Tibial nerve (tissue), 4 donors: ENCODE data around the gene SLC2A14. TPM values are rescaled to one million over a fixed set of nuclear protein-coding genes. Genes with fewer than 3 reads are reported as not detected.

Source experiments
- DNase-seq, 2 donors: peaks; one replicate each; pipeline ENCODE4 v3.0.0-alpha.2; 2019; ENCODE audit warnings: low spot score in 2 of 2
- H3K27ac ChIP-seq, 4 donors: fragments of 200-600 bp; sonication (generic) in 3 of 4; one replicate each; pipeline ENCODE4 v1.5.1; 2017 to 2019; ENCODE audit warnings: mild to moderate bottlenecking in 1 of 4
- H3K27me3 ChIP-seq, 2 donors: fragments of 200-600 bp; sonication (generic) in 1 of 2; one replicate each; pipeline versions ENCODE4 v1.5.1 to v1.6.0; 2017 to 2019
- H3K36me3 ChIP-seq, 3 donors: fragments of 200-600 bp; sonication (generic); one replicate each; pipeline ENCODE4 v1.5.1; 2018 to 2019
- H3K4me1 ChIP-seq, 4 donors: fragments of 200-600 bp; sonication (generic) in 3 of 4; one replicate each; pipeline ENCODE4 v1.5.1; 2017 to 2019
- H3K4me3 ChIP-seq, 4 donors: fragments of 200-600 bp; sonication (generic) in 3 of 4; one replicate each; pipeline ENCODE4 v1.5.1; 2017 to 2019; ENCODE audit warnings: mild to moderate bottlenecking in 1 of 4, moderate library complexity in 1 of 4
- H3K9me3 ChIP-seq, 4 donors: fragments of 200-600 bp; sonication (generic) in 3 of 4; one replicate each; pipeline ENCODE4 v1.5.1; 2017 to 2019
- EP300 ChIP-seq, 2 donors: sonication (generic); formaldehyde crosslinking; IDR thresholded peaks; one replicate each; pipeline ENCODE4 v1.6.1; 2017; ENCODE audit warnings: antibody characterized with exemption in 2 of 2, mild to moderate bottlenecking in 1 of 2
- POLR2A ChIP-seq, 2 donors: fragments of 450-650 bp; IDR thresholded peaks; one replicate each; pipeline ENCODE4 v1.6.1; 2017; ENCODE audit warnings: antibody characterized with exemption in 2 of 2, mild to moderate bottlenecking in 2 of 2, moderate library complexity in 2 of 2
- WGBS, 2 donors: methylation state at CpG; one replicate each; pipeline ENCODE4 v1.1.5; 2018; 5-methylcytosine and 5-hydroxymethylcytosine counted together
- total RNA-seq, 4 donors: library from RNA; depleted of rRNA; stranded (reverse); fragments of >200 nt; gene quantifications; one replicate each; pipeline ENCODE4 v1.1.0, GENCODE V29; 2016
- TF ChIP-seq, protein P1 (sequence below), 5 experiments: fragments of 200-600 bp in 3 of 5; fragments of 450-650 bp in 2 of 5; sonication (generic) in 3 of 5; IDR thresholded peaks; one replicate each; pipeline ENCODE4 v1.5.1; 2016 to 2019; ENCODE audit warnings: antibody characterized with exemption in 5 of 5, mild to moderate bottlenecking in 3 of 5, moderate library complexity in 2 of 5

The SLC2A14 gene
- total RNA-seq, 4 donors from 2014 or later: 3.7 to 26.7 (median 4.4) TPM; not detected in 1

GRCh38 chr12:7879246-7879645 lies 6.5 kb upstream of the SLC2A14 start:
- WGBS, 2 donors: 81 to 89% methylated on average over 3 of the region's 3 CpGs
- TF ChIP-seq EP300 (IDR thresholded peaks at IDR 0.05) (no peak), POLR2A (IDR thresholded peaks at IDR 0.05) (no peak)
- TF ChIP-seq, protein P1, sequence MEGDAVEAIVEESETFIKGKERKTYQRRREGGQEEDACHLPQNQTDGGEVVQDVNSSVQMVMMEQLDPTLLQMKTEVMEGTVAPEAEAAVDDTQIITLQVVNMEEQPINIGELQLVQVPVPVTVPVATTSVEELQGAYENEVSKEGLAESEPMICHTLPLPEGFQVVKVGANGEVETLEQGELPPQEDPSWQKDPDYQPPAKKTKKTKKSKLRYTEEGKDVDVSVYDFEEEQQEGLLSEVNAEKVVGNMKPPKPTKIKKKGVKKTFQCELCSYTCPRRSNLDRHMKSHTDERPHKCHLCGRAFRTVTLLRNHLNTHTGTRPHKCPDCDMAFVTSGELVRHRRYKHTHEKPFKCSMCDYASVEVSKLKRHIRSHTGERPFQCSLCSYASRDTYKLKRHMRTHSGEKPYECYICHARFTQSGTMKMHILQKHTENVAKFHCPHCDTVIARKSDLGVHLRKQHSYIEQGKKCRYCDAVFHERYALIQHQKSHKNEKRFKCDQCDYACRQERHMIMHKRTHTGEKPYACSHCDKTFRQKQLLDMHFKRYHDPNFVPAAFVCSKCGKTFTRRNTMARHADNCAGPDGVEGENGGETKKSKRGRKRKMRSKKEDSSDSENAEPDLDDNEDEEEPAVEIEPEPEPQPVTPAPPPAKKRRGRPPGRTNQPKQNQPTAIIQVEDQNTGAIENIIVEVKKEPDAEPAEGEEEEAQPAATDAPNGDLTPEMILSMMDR (IDR thresholded peaks at IDR 0.05): no peak
- Histone ChIP-seq H3K27me3 (no peaks in the 10 kb centered on the region), H3K36me3 (no peaks in the 10 kb centered on the region), H3K9me3 (no peaks in the 10 kb centered on the region), H3K27ac (no peak overlapping the region), H3K4me1 (no peaks in the 10 kb centered on the region), H3K4me3 (no peak overlapping the region)
- DNase-seq: no peak

- H3K36me3 ChIP-seq: no peaks in the 10 kb centered on the region
- peaks cover 0 to 7% (median 0%) of the 10 kb centered on the region in 4 donors for H3K4me1 ChIP-seq
- H3K4me3 ChIP-seq: no peak overlapping the region
- no peak overlapping the region for H3K27ac ChIP-seq
- 81 to 84% methylated on average over 8 of the region's 8 CpGs for WGBS, 2 donors
- TF ChIP-seq POLR2A (IDR thresholded peaks at IDR 0.05) (no peak), EP300 (IDR thresholded peaks at IDR 0.05) (no peak)
- TF ChIP-seq, protein P1 (IDR thresholded peaks at IDR 0.05): no peak
- H3K9me3 ChIP-seq: no peaks in the 10 kb centered on the region
- peaks cover 0 to 9% of the 10 kb centered on the region in 2 donors for H3K27me3 ChIP-seq
- no peak for DNase-seq
Observed at GRCh38 chr12:7877420-7877819, 4.7 kb upstream of the SLC2A14 start.

- Histone ChIP-seq H3K4me1 (peaks cover 0 to 7% (median 0%) of the 10 kb centered on the region in 4 donors), H3K36me3 (no peaks in the 10 kb centered on the region), H3K9me3 (no peaks in the 10 kb centered on the region), H3K4me3 (no peak overlapping the region), H3K27me3 (peaks cover 0 to 27% of the 10 kb centered on the region in 2 donors), H3K27ac (no peak overlapping the region)
- 65 to 73% methylated on average over 3 of the region's 3 CpGs for WGBS, 2 donors
- TF ChIP-seq, protein P1 (IDR thresholded peaks at IDR 0.05): no peak
- TF ChIP-seq EP300 (IDR thresholded peaks at IDR 0.05): no peak
- TF ChIP-seq POLR2A (IDR thresholded peaks at IDR 0.05): no peak
- no peak for DNase-seq
Observed at GRCh38 chr12:7870335-7870734, 2.4 kb downstream of the SLC2A14 start.

DNA sequence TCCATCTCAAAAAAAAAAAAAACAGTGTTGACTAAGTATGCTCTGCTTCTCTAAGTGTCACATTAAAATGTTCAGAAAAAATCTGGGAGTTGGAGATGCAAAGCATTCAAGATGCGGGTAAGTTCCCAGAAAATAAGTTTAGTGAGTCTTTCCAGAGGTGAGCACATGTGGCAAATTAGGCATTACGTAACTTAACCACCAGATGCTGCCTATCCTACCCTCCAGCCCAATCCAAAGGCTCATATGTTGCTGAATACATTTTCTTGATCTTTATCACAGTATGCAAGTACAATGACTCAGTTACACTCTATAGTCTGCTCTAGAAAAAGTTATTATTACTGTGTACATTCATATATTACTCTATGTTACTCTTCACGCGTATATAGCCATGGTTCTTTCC lies 3.6 kb downstream of the SLC2A14 start:
- peaks cover 0 to 27% of the 10 kb centered on the region in 2 donors for H3K27me3 ChIP-seq
- DNase-seq: no peak
- H3K4me1 ChIP-seq: peaks cover 0 to 7% (median 0%) of the 10 kb centered on the region in 4 donors
- H3K4me3 ChIP-seq: no peak overlapping the region
- no peaks in the 10 kb centered on the region for H3K36me3 ChIP-seq
- WGBS, 2 donors: 91 to 98% methylated on average over 4 of the region's 4 CpGs
- H3K9me3 ChIP-seq: no peaks in the 10 kb centered on the region
- TF ChIP-seq, protein P1 (IDR thresholded peaks at IDR 0.05): no peak
- TF ChIP-seq EP300 (IDR thresholded peaks at IDR 0.05) (no peak), POLR2A (IDR thresholded peaks at IDR 0.05) (no peak)
- no peak overlapping the region for H3K27ac ChIP-seq

DNA sequence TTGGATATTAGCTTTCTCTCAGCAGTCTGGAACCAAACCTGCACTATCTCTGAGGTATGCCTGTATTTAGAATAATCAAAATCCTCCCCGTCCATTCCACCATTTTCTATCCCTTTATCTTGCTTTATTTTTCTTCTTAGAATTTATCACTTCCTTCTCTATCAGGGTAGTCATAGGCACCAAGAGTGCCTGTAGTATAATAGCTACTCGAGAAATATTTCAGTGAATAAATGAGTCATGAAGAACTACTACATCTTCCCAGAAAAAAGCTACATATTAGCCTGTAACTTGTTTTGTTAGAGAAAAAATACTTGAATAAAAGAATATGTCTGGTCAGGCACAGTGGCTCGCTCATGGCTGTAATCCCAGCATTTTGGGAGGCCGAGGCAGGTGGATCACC lies 4.3 kb downstream of the SLC2A14 start:
- peaks cover 0 to 7% (median 0%) of the 10 kb centered on the region in 4 donors for H3K4me1 ChIP-seq

More for the DNA sequence above, 4.3 kb downstream of the SLC2A14 start:
- Histone ChIP-seq H3K4me3 (no peak overlapping the region), H3K27me3 (peaks cover 0 to 27% of the 10 kb centered on the region in 2 donors), H3K36me3 (no peaks in the 10 kb centered on the region), H3K9me3 (no peaks in the 10 kb centered on the region), H3K27ac (no peak overlapping the region)
- TF ChIP-seq POLR2A (IDR thresholded peaks at IDR 0.05): no peak
- TF ChIP-seq, protein P1 (IDR thresholded peaks at IDR 0.05): no peak
- TF ChIP-seq EP300 (IDR thresholded peaks at IDR 0.05): no peak
- WGBS, 2 donors: 88 to 89% methylated on average over 4 of the region's 4 CpGs
- DNase-seq: no peak
